IMR-90 (cell line): ENCODE data around the gene BAIAP2. TPM values are rescaled to one million over a fixed set of nuclear protein-coding genes. Genes with fewer than 3 reads are reported as not detected.

Source experiments
- ATAC-seq: fragments of 200-7000 bp; cut with Tn5 transposase; 2 replicates; pipeline ENCODE4 v1.9.1; 2020; ENCODE audit warnings: low read depth, mild to moderate bottlenecking, moderate library complexity
- BruUV-seq: library from RNA; stranded (reverse); fragments of 400-500 nt; replicated peaks from 2 replicates; lab custom pipeline; 2021; lab: Mats Ljungman, UMichigan
- CTCF ChIA-PET: fragments of 300-600 bp; formaldehyde crosslinking; extraction: SDS; loops from one replicate; lab custom pipeline; 2021; ENCODE audit warnings: antibody characterized with exemption; lab: Yijun Ruan, JAX
- POLR2A ChIA-PET: fragments of 300-600 bp; sonication (Branson Sonifier 250); formaldehyde crosslinking; loops from one replicate; lab custom pipeline; 2022; ENCODE audit warnings: antibody characterized with exemption; ENCODE audit not compliant: unreplicated experiment; lab: Charles Lee
- DNase-seq: peaks from one replicate; pipeline ENCODE4 v3.0.0; 2013
- H2AFZ ChIP-seq: replicated peaks from 2 replicates; pipeline ENCODE3; 2013; ENCODE audit warnings: low read length, mild to moderate bottlenecking; ENCODE audit not compliant: poor library complexity
- H2AK5ac ChIP-seq: 2 replicates; pipeline ENCODE4 v1.6.1; 2013; ENCODE audit warnings: low read depth, low read length, inconsistent platforms
- H2AK9ac ChIP-seq: replicated peaks from 2 replicates; pipeline ENCODE3; 2013; ENCODE audit warnings: mild to moderate bottlenecking, low read depth, low read length, moderate library complexity; ENCODE audit not compliant: poor library complexity
- H2BK120ac ChIP-seq: 2 replicates; pipeline ENCODE4 v1.6.1; 2013; ENCODE audit warnings: low read depth, low read length, inconsistent platforms
- H2BK15ac ChIP-seq: 3 replicates; pipeline ENCODE4 v1.6.1; 2013; ENCODE audit warnings: low read depth, low read length, inconsistent platforms
- H2BK20ac ChIP-seq: 2 replicates; pipeline ENCODE4 v1.6.1; 2013; ENCODE audit warnings: low read depth, mild to moderate bottlenecking, inconsistent platforms, low read length, moderate library complexity
- H2BK5ac ChIP-seq: 2 replicates; pipeline ENCODE4 v1.6.1; 2013; ENCODE audit warnings: mild to moderate bottlenecking, low read depth, low read length, inconsistent platforms; ENCODE audit not compliant: poor library complexity, severe bottlenecking
- H3K14ac ChIP-seq: replicated peaks from 2 replicates; pipeline ENCODE4 v1.6.1; 2013; ENCODE audit warnings: low read depth, low read length, inconsistent platforms
- H3K18ac ChIP-seq: 2 replicates; pipeline ENCODE4 v1.6.1; 2013; ENCODE audit warnings: low read depth, low read length, control low read depth
- H3K23ac ChIP-seq: 2 replicates; pipeline ENCODE4 v1.6.1; 2013; ENCODE audit warnings: low read depth, low read length, inconsistent platforms
- H3K27ac ChIP-seq: 2 replicates; pipeline ENCODE4 v1.5.1; 2013; ENCODE audit warnings: mild to moderate bottlenecking, control low read depth, low read length; ENCODE audit not compliant: insufficient read depth
- H3K27me3 ChIP-seq: 2 replicates; pipeline ENCODE4 v1.6.1; 2013; ENCODE audit warnings: low read length; ENCODE audit not compliant: control insufficient read depth, insufficient read depth
- H3K36me3 ChIP-seq: 2 replicates; pipeline ENCODE4 v1.6.1; 2013; ENCODE audit warnings: low read length, mixed read lengths; ENCODE audit not compliant: control insufficient read depth, insufficient read depth
- H3K4ac ChIP-seq: 2 replicates; pipeline ENCODE4 v1.6.1; 2013; ENCODE audit warnings: low read depth, low read length, inconsistent platforms
- H3K4me1 ChIP-seq: 2 replicates; pipeline ENCODE4 v1.6.1; 2013; ENCODE audit warnings: low read length, mixed read lengths; ENCODE audit not compliant: control insufficient read depth, insufficient read depth
- H3K4me2 ChIP-seq: 2 replicates; pipeline ENCODE4 v1.6.1; 2013; ENCODE audit warnings: low read depth, mild to moderate bottlenecking, control low read depth, low read length, moderate library complexity
- H3K4me3 ChIP-seq: 2 replicates; pipeline ENCODE4 v1.5.1; 2013; ENCODE audit warnings: low read depth, mild to moderate bottlenecking, control low read depth, low read length, moderate library complexity; ENCODE audit not compliant: insufficient read depth
- H3K56ac ChIP-seq: 2 replicates; pipeline ENCODE4 v1.6.1; 2013; ENCODE audit warnings: low read length, inconsistent platforms; ENCODE audit not compliant: insufficient read depth; ENCODE audit errors: extremely low read depth
- H3K79me1 ChIP-seq, 2 experiments: 2 replicates each; pipeline ENCODE4 v1.6.1; 2013; ENCODE audit warnings: low read length in 2 of 2, inconsistent platforms in 1 of 2, low read depth in 1 of 2
- H3K9ac ChIP-seq: 2 replicates; pipeline ENCODE4 v1.6.1; 2013; ENCODE audit warnings: low read depth, low read length, control low read depth
- H3K9me1 ChIP-seq: 2 replicates; pipeline ENCODE4 v1.6.1; 2013; ENCODE audit warnings: low read length, inconsistent platforms; ENCODE audit not compliant: insufficient read depth
- H3K9me3 ChIP-seq: 2 replicates; pipeline ENCODE4 v1.6.1; 2013; ENCODE audit warnings: low read length; ENCODE audit not compliant: control insufficient read depth, insufficient read depth
- H4K20me1 ChIP-seq: 2 replicates; pipeline ENCODE4 v1.6.1; 2013; ENCODE audit warnings: low read length, inconsistent platforms; ENCODE audit not compliant: insufficient read depth
- H4K5ac ChIP-seq: 2 replicates; pipeline ENCODE4 v1.6.1; 2013; ENCODE audit warnings: mild to moderate bottlenecking, low read depth, low read length, control low read depth
- H4K8ac ChIP-seq, 2 experiments: 2 replicates each; pipeline ENCODE4 v1.6.1; 2013; ENCODE audit warnings: low read depth in 2 of 2, low read length in 2 of 2, control low read depth in 1 of 2, inconsistent platforms in 1 of 2
- H4K91ac ChIP-seq: 2 replicates; pipeline ENCODE4 v1.6.1; 2013; ENCODE audit warnings: low read depth, low read length, inconsistent platforms; ENCODE audit not compliant: insufficient read depth
- MAZ ChIP-seq: IDR thresholded peaks from 2 replicates; pipeline ENCODE4 v1.6.1; 2012; ENCODE audit warnings: low read depth, mild to moderate bottlenecking, low read length, improper control_type of control experiment, moderate library complexity, borderline replicate concordance
- MXI1 ChIP-seq: IDR thresholded peaks from 2 replicates; pipeline ENCODE4 v1.6.1; 2012; ENCODE audit warnings: low read depth, mild to moderate bottlenecking, low read length, moderate library complexity, borderline replicate concordance
- POLR2A ChIP-seq: IDR thresholded peaks from 2 replicates; pipeline ENCODE4 v1.6.1; 2012; ENCODE audit warnings: mild to moderate bottlenecking, low read depth, low read length
- RAD21 ChIP-seq: IDR thresholded peaks from 2 replicates; pipeline ENCODE4 v1.6.1; 2012; ENCODE audit warnings: low read length, improper control_type of control experiment
- WGBS, 2 experiments: methylation state at CpG; one replicate each; pipeline versions ENCODE4 v1.1.5 to v1.1.7; 2013; ENCODE audit warnings: missing lambda C conversion rate in 2 of 2; ENCODE audit not compliant: insufficient read length in 1 of 2; ENCODE audit errors: extremely low coverage in 2 of 2; 5-methylcytosine and 5-hydroxymethylcytosine counted together
- dilution Hi-C: fragments of 300-500 bp; cut with HindIII; formaldehyde crosslinking; loops from one replicate; pipeline ENCODE4 v1.14.3; 2018; ENCODE audit warnings: low sequenced_read_pairs; ENCODE audit not compliant: unreplicated experiment
- in situ Hi-C: fragments of 300-500 bp; cut with MboI; formaldehyde crosslinking; loops from 3 replicates; pipeline ENCODE4 v1.14.3; 2019; ENCODE audit warnings: low sequenced_read_pairs, inconsistent platforms, mixed read lengths
- intact Hi-C: fragments of 100-400 bp; cut with micrococcal nuclease; formaldehyde crosslinking; loops from 2 replicates; pipeline ENCODE4 v1.10.0; 2022
- polyA plus RNA-seq, 3 experiments: library from polyadenylated mRNA; depleted of rRNA; stranded (reverse); fragments of >200 nt; gene quantifications; 2 replicates each; pipeline ENCODE4 v1.2.3, GENCODE V29; 2012; ENCODE audit warnings: low replicate concordance in 1 of 3
- total RNA-seq: library from RNA; depleted of rRNA; stranded (reverse); fragments of >200 nt; gene quantifications from 2 replicates; pipeline ENCODE4 v1.2.3, GENCODE V29; 2012

Gene BAIAP2
- total and polyA plus RNA-seq, 2 of the 4 experiments (the other 2 are of a cell fraction), result 18.3 to 32.6 TPM

- Histone ChIP-seq H2BK120ac (no peak overlapping the region), H3K9ac (no peak overlapping the region), H4K20me1 (peaks cover 19% of the 10 kb centered on the region), H3K4ac (peak overlapping the region; percentile 50; the same call in 1 of the 2 replicates), H3K23ac (no peak overlapping the region), H3K36me3 (peaks cover 1% of the 10 kb centered on the region; the same call in 1 of the 2 replicates), H4K5ac (no peak overlapping the region), H2AK9ac (peak overlapping the region; percentile 72), H2AK5ac (no peak overlapping the region; the same call in 1 of the 2 replicates), H3K18ac (no peak overlapping the region), H2BK15ac (no peak overlapping the region), H3K4me1 (peaks cover 3% of the 10 kb centered on the region), H4K91ac (no peak overlapping the region), H3K4me2 (no peak overlapping the region), H2AFZ (peak overlapping the region; percentile 58), H3K9me1 (peaks cover 5% of the 10 kb centered on the region; the same call in 1 of the 2 replicates), H3K27ac (no peak overlapping the region), H4K8ac (0 out of 4 replicates have a peak overlapping the region, but pooled peaks of 1 of the 2 experiments have one; percentile 25), H3K9me3 (no peaks in the 10 kb centered on the region), H3K4me3 (no peak overlapping the region), H2BK5ac (no peak overlapping the region), H3K56ac (no peak overlapping the region), H3K27me3 (no peaks in the 10 kb centered on the region), H3K79me1 (peaks cover 10 to 27% of the 10 kb centered on the region in 2 experiments; a peak in 2 of 4 replicates), H2BK20ac (no peak overlapping the region), H3K14ac (no peak overlapping the region)
- in situ Hi-C loops, result no loop called here
- ATAC-seq (peak; percentile 59), DNase-seq (peak; percentile 52)
- 75% methylated on average over 11 of the region's 19 CpGs; no CpG with 5 or more reads in 1 of the 2 experiments for WGBS, 2 experiments
- intact Hi-C loops, result no loop called here
- no TSS peak for BruUV-seq
- TF ChIP-seq RAD21 (0 out of 2 replicates have a peak, but pooled peaks have one; percentile 3), POLR2A (no peak), MAZ (no peak), MXI1 (no peak)
- ChIA-PET CTCF (no interaction called here), POLR2A (no interaction called here)
- dilution Hi-C loops, result no loop called here
These were observed 29.9 kb downstream of the BAIAP2 start for GRCh38 chr17:81064678-81065475.
